Immature natural killer cell (primary cell): ENCODE data around the gene HOXC13. TPM values are rescaled to one million over a fixed set of nuclear protein-coding genes. Genes with fewer than 3 reads are reported as not detected.

ENCODE experiments used
- DNase-seq, 3 donors: peaks; one replicate each; pipeline ENCODE4 v3.0.0; 2022; ENCODE audit warnings: mixed read lengths in 1 of 3
- H3K27ac Mint-ChIP-seq, 6 donors: one replicate each; pipeline ENCODE4 v1.8.0; 2020; ENCODE audit warnings: mixed read lengths in 6 of 6, mild to moderate bottlenecking in 5 of 6, inconsistent platforms in 4 of 6, moderate library complexity in 3 of 6
- H3K27me3 Mint-ChIP-seq, 3 donors: one replicate each; pipeline ENCODE4 v1.8.0; 2020 to 2021; ENCODE audit warnings: low read depth in 3 of 3, mild to moderate bottlenecking in 3 of 3, mixed read lengths in 3 of 3, moderate library complexity in 3 of 3, inconsistent platforms in 1 of 3
- H3K36me3 Mint-ChIP-seq, 3 donors: one replicate each; pipeline ENCODE4 v1.8.0; 2020; ENCODE audit warnings: mixed read lengths in 3 of 3, inconsistent platforms in 2 of 3, mild to moderate bottlenecking in 2 of 3
- H3K4me1 Mint-ChIP-seq, 2 donors: one replicate each; pipeline ENCODE4 v1.8.0; 2020; ENCODE audit warnings: inconsistent platforms in 2 of 2, mild to moderate bottlenecking in 2 of 2, mixed read lengths in 2 of 2, moderate library complexity in 1 of 2
- H3K4me3 Mint-ChIP-seq, 5 donors: one replicate each; pipeline ENCODE4 v1.8.0; 2020; ENCODE audit warnings: mild to moderate bottlenecking in 5 of 5, mixed read lengths in 5 of 5, inconsistent platforms in 3 of 5, moderate library complexity in 3 of 5
- H3K9me3 Mint-ChIP-seq, 6 donors: one replicate each; pipeline ENCODE4 v1.8.0; 2020; ENCODE audit warnings: mild to moderate bottlenecking in 6 of 6, mixed read lengths in 6 of 6, inconsistent platforms in 4 of 6, moderate library complexity in 3 of 6
- polyA plus RNA-seq, 3 donors: library from polyadenylated mRNA; unstranded; fragments of 300-500 nt; fragmentation: Illumina TruSeq; gene quantifications; one replicate each; pipeline ENCODE4 v1.2.3, GENCODE V29; 2021

Gene HOXC13
- polyA plus RNA-seq, 3 donors from 2014 or later: not detected

DNA sequence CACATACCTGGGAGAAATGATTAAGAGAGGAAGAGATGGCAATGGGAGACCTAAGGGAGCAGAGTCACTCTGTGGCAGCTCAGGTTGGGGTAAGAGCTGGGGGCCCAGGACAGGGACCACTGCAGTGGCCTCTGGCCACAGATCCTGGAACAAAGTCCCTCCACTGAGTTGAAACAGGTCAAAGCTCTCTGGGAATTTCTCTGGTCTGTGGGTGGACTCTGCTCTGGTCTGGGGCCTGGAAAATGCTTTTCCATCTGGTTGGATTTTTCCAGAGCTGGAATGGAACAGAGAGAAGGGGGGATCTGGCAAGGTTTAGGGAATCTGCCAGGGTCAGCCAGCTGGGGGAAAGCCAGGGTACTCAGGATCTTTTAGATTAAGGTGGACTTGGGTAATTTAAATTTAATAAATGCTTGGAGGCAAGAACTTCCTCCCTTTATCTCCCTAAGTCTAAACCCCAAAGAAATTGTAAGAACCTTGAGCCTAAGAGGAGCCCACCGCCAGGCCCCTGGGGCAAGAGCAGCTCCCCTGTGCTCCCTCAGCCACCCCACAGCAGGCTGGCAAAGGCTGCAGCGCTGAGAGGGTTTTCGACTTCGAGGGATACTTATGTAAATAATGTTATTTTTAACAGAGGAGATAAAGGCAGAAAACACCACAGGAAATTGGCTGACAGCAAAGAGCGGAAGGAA is 50.1 kb downstream of the HOXC13 start:
- no peak for DNase-seq
- Mint-ChIP-seq H3K4me1 (peaks cover 37 to 47% of the 10 kb centered on the region in 2 donors), H3K4me3 (peak overlapping the region in 4 of 5 donors; percentile 38 to 57 (median 52)), H3K36me3 (peaks cover 0 to 3% (median 0%) of the 10 kb centered on the region in 3 donors), H3K27ac (no peak overlapping the region), H3K27me3 (peaks cover 61 to 87% (median 75%) of the 10 kb centered on the region in 3 donors), H3K9me3 (peaks cover 0 to 5% (median 0%) of the 10 kb centered on the region in 6 donors)

DNA sequence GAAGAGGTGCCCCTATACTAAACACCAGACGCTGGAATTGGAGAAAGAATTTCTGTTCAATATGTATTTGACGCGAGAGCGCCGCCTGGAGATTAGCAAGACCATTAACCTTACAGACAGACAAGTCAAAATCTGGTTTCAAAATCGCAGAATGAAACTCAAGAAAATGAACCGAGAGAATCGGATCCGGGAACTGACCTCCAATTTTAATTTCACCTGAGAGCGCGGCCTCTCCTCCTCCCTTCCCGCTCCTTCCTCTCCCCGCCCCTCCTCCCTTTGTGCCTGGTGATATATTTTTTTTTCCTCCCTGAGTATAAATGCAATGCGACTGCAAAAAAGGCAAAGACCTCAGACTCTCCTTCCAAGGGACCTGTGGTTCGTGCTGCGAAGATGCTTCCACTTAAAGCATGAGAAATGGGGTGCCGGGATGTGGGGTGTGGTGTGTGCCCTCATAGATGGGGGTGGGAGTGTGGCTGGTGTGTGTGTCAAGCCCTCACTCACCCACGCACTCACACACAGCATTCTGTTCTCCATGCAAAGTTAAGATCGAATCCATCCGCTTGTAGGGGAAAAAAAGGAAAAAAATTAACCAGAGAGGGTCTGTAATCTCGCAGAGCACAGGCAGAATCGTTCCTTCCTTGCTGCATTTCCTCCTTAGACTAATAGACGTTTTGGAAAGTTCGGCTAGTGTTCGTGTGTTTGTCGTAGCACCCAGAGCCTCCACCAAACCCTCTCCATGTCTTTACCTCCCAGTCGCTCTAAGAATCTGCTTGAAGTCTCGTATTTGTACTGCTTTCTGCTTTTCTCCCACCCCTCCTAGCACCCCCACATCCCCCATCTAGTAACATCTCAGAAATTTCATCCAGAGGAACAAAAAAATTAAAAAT is 50.8 kb downstream of the HOXC13 start:
- Mint-ChIP-seq H3K27ac (no peak overlapping the region), H3K9me3 (peaks cover 0 to 7% (median 0%) of the 10 kb centered on the region in 6 donors), H3K4me3 (peak overlapping the region; percentile 32 to 66 (median 52)), H3K4me1 (peaks cover 41 to 53% of the 10 kb centered on the region in 2 donors), H3K36me3 (peaks cover 0 to 3% (median 0%) of the 10 kb centered on the region in 3 donors), H3K27me3 (peaks cover 62 to 88% (median 77%) of the 10 kb centered on the region in 3 donors)
- peak in 1 of 3 donors; percentile 36 for DNase-seq

DNA sequence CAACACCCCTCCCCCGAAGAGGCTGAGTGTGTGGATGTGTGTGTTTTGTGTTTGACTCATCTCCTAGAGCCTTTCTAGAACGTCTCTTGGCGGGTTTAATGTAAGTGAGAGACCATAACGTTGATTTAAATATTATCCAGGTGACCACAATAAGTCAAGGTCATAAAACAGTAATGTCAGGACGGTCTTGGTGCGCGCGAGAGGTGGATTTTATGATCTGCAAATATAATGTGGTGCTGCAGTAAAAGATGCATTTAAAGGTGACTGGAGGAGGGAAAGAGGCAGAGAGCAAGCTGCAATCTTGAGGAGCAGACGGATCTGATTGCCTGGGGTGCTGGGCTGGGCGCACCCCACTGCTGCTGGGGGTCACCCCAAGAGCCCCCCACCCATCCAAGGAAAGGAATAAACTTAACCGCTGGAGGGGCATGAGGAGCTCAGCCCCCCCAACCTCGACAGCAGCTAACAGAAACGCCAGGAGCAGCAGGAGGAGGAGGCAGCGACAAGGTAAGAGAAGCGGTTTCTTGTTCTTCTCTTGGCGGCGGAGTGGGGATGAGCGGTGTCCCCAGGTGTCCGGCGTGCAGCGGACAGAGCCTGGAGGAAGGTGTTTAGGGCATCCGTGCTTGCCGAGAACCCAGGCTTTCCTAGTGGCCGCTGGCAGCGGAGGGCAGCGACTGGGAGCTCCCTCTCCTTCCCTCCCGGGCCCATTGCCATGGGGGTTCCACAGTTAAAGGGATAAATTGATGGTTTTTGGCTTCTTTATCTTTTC is 51.9 kb downstream of the HOXC13 start:
- Mint-ChIP-seq H3K27ac (no peak overlapping the region), H3K27me3 (peaks cover 62 to 81% (median 76%) of the 10 kb centered on the region in 3 donors), H3K4me1 (peaks cover 41 to 52% of the 10 kb centered on the region in 2 donors), H3K4me3 (peak overlapping the region in 1 of 5 donors; percentile 9), H3K36me3 (peaks cover 0 to 4% (median 3%) of the 10 kb centered on the region in 3 donors), H3K9me3 (peaks cover 0 to 10% (median 0%) of the 10 kb centered on the region in 6 donors)
- DNase-seq: no peak

DNA sequence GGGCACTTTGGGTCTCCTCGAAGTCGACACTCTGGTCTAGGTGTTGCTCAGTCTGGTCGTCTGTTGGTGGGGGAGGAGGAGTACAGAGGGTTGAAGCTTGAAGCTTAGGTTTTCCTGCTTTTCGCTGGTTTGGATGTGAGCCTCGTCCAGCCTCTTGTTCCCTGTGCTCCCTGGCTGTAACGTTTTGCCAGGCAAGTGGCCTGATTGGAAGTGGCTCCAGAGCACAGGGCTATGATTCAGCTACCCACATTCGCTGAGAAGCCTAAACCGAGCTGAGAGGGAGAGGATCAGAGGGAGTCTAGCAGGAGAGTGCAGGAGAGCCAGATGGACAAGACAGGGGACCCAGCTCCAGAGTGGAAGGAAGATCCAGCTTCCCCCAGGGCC is 52.4 kb downstream of the HOXC13 start:
- H3K27ac Mint-ChIP-seq: no peak overlapping the region
- H3K4me3 Mint-ChIP-seq: no peak overlapping the region
- peaks cover 0 to 10% (median 0%) of the 10 kb centered on the region in 6 donors for H3K9me3 Mint-ChIP-seq
- H3K4me1 Mint-ChIP-seq: peaks cover 43 to 52% of the 10 kb centered on the region in 2 donors
- H3K36me3 Mint-ChIP-seq: peaks cover 0 to 4% (median 3%) of the 10 kb centered on the region in 3 donors
- no peak for DNase-seq
- H3K27me3 Mint-ChIP-seq: peaks cover 58 to 79% (median 74%) of the 10 kb centered on the region in 3 donors

DNA sequence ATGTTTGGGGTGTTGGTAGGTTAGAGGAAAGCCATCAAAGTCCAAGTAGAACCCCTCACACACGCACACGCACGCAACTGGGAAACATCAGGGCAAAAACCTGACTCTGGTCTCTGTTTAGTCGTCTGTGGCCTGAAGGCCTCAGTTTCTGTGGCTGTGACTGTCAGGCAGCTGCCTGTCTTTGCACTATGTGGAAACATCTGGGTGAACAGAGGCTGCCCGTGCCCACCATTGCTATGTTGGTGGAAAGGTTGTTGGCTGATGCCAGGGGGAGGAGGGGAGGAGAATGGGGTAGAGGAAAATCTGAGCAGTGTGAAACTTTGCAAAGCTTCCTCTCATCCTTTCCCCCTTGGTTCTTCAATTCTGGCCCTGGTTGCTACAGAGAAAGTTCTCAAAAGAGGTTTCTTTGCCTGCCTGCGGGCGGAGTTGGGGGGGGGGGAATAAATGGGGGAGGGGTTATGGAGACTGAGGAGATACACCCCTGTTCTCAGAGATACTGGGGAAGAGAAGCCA is 53.8 kb downstream of the HOXC13 start:
- peaks cover 0 to 4% (median 3%) of the 10 kb centered on the region in 3 donors for H3K36me3 Mint-ChIP-seq
- no peak for DNase-seq
- H3K4me3 Mint-ChIP-seq: no peak overlapping the region
- H3K27ac Mint-ChIP-seq: no peak overlapping the region
- H3K9me3 Mint-ChIP-seq: peaks cover 0 to 10% (median 0%) of the 10 kb centered on the region in 6 donors
- peaks cover 41 to 53% of the 10 kb centered on the region in 2 donors for H3K4me1 Mint-ChIP-seq
- H3K27me3 Mint-ChIP-seq: peaks cover 52 to 79% (median 70%) of the 10 kb centered on the region in 3 donors

DNA sequence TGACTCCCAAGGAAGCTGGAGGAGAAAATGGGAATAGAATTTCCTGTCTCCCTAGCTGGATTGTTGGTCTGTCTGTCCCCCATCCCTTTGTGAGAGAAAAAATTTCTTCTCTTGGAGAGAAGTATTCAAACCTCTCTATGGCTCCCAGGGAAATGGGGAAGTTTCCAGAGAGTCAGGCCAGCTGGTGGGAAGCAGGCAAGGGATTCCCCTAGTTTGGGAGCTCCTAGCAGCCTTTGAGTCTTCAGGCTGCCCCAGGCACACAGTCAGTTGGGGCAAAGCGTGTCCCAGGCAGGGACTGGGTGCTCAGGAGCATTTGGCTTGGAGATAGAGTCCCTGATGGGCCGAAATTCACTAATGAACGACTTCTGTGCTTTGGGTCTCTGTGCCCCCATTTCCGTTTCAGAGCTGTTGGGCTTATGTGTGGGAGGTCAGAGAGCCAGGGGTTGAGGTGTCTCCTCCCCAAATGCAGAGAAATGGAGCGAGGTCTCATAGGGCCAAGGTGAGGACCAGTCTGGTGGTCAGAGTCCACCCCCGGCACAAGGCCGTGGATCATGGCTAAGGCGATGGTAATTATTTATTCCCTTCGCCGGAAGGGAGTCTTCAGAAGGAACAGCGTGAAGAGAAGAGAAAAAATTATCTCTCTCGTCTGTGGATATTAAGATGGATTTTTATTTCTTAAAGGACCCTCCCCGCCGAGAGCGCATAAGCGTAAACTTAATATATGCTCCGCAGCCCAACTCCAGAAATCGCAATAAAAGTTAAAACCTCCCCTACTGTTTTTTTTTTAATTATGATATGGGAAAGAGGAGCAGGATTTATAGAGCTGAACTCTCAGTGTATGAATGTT is 54.8 kb downstream of the HOXC13 start:
- H3K4me3 Mint-ChIP-seq: peak overlapping the region; percentile 18 to 66 (median 50)

DNA sequence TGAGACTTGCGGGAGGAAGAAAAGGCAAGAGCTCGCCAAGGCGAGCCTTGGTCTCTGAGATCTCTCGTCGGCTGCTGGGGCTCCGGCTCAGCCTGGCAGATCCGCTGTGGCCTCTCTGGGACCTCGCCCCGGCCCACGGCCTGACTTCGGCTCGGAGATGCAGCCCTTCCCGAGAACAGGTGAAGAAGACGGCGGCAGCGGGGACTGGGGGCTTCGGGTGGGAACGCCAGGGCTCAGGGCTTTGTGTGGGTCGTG is 55.3 kb downstream of the HOXC13 start:
- peaks cover 41 to 55% of the 10 kb centered on the region in 2 donors for H3K4me1 Mint-ChIP-seq
- no peak overlapping the region for H3K27ac Mint-ChIP-seq
- H3K9me3 Mint-ChIP-seq: peaks cover 0 to 10% (median 0%) of the 10 kb centered on the region in 6 donors
- DNase-seq: no peak
- peaks cover 57 to 83% (median 67%) of the 10 kb centered on the region in 3 donors for H3K27me3 Mint-ChIP-seq
- H3K36me3 Mint-ChIP-seq: peaks cover 0 to 4% (median 0%) of the 10 kb centered on the region in 3 donors
- peak overlapping the region; percentile 15 to 66 (median 50) for H3K4me3 Mint-ChIP-seq

More for the DNA sequence above, 54.8 kb downstream of the HOXC13 start:
- Mint-ChIP-seq H3K27me3 (peaks cover 57 to 83% (median 68%) of the 10 kb centered on the region in 3 donors), H3K4me1 (peaks cover 42 to 57% of the 10 kb centered on the region in 2 donors), H3K36me3 (peaks cover 0 to 4% (median 0%) of the 10 kb centered on the region in 3 donors), H3K9me3 (peaks cover 0 to 10% (median 0%) of the 10 kb centered on the region in 6 donors), H3K27ac (no peak overlapping the region)
- no peak for DNase-seq

DNA sequence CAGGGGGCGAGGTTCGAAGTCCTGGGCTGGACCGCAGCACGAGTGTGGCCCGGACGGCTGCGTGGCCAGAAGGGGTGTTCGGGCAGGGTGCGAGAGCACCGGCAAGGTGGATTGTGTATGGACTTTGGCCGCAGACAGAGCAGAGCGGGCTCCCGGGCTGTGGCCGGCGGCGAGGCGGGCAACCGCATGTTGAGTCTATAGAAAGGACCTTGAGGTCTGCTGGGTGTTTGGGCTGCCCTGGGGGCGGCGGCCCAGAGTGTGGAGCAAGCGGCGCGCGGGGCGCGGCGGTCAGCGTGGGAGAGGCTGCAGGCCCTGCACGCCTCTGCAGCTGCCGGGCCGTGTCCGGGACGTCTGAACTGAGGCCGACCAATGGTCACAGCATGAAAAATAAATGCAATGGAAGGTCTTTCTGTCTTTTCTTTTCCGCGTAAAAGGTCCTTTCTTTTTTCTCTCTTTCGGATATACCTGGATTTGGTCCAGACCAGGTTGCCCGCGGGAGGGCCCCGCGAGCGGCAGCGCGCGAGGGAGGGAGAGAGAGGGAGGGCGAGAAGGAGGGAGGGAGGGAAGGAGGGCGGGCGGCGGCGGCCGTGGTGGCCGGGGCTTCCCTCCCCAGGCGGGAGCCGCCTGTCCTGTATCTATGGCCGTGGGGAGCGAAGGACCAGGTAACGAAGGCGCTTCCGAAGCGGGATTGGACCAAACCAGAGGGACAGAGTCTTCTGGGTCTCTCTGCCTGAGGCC is 55.8 kb downstream of the HOXC13 start:
- H3K27me3 Mint-ChIP-seq: peaks cover 62 to 83% (median 65%) of the 10 kb centered on the region in 3 donors
- peaks cover 0 to 10% (median 0%) of the 10 kb centered on the region in 6 donors for H3K9me3 Mint-ChIP-seq
- H3K4me1 Mint-ChIP-seq: peaks cover 36 to 50% of the 10 kb centered on the region in 2 donors
- no peak for DNase-seq
- H3K36me3 Mint-ChIP-seq: peaks cover 0 to 4% (median 0%) of the 10 kb centered on the region in 3 donors
- H3K4me3 Mint-ChIP-seq: peak overlapping the region; percentile 77 to 86 (median 85)
- no peak overlapping the region for H3K27ac Mint-ChIP-seq

DNA sequence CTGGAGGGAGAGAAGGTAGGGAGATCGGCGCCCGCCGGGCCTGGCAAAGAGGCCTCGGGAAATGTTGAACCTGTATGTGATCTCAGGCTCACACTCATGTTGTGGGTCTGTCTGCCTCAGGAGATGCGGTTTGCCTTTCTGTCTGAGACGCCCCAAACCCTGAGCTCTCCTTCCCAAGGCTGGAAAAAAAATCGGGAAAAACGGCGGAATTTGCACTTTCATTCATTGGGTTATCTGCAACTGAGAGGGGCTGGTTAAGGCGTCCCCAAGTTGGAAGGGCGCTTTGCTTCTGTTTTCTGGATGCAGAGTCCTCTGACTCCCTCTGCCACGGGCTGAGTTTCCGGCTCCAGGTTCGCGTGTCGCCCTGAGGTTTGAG is 56.4 kb downstream of the HOXC13 start:
- no peak for DNase-seq
- peaks cover 0 to 10% (median 0%) of the 10 kb centered on the region in 6 donors for H3K9me3 Mint-ChIP-seq
- peaks cover 0 to 4% (median 0%) of the 10 kb centered on the region in 3 donors for H3K36me3 Mint-ChIP-seq
- no peak overlapping the region for H3K27ac Mint-ChIP-seq
- H3K4me1 Mint-ChIP-seq: peaks cover 35 to 44% of the 10 kb centered on the region in 2 donors
- peak overlapping the region; percentile 77 to 86 (median 85) for H3K4me3 Mint-ChIP-seq
- H3K27me3 Mint-ChIP-seq: peaks cover 60 to 82% (median 67%) of the 10 kb centered on the region in 3 donors

DNA sequence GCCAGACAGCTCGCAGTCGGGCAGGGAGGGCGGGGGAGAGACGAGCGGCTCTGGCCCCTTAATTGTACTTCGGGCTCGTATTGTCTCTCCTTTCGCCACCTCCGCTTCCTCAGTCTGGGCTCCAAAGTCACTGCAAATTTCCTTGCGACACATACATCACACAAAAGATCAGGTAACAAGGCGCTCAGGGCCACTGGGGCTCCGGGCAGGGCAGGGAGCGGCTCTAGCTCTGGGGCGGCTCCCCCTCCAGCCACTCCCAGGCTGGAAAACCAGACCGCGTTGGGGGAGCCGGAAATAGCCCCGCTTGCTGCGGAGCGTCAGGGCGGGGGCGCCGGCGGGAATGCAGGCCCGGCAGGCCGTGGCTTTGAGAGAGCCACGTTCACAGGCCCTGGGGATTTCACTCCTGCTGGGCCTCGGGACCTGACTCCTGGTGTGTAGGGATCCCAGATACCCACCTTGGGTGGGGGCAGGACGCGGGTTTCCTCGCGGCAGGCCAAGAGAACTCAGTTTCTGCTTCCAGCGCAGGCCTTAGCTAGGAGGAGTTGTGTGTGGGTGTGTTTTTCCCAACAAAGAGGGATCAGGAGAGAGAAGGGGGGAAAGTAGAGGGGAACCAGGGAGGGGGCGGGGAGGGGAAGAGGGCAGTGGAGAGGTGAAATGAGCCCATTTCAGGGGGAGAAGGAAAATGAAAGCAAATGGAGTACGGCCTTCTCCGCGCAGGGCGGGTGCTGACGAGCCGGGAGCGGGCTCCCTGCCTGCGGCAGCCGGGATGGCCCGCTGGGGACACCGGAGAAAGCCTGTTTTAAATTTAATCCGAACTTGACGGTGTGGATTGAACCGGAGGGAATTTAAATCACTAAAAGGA is 57.0 kb downstream of the HOXC13 start:
- H3K27ac Mint-ChIP-seq: peak overlapping the region in 2 of 6 donors; percentile 11 to 61
- peaks cover 0 to 4% (median 0%) of the 10 kb centered on the region in 3 donors for H3K36me3 Mint-ChIP-seq
- DNase-seq: no peak
- peaks cover 37 to 38% of the 10 kb centered on the region in 2 donors for H3K4me1 Mint-ChIP-seq
- H3K4me3 Mint-ChIP-seq: peak overlapping the region; percentile 77 to 86 (median 85)
- H3K27me3 Mint-ChIP-seq: peaks cover 60 to 79% (median 67%) of the 10 kb centered on the region in 3 donors
- peaks cover 0 to 10% (median 0%) of the 10 kb centered on the region in 6 donors for H3K9me3 Mint-ChIP-seq
